Hepatocyte (in vitro differentiated cells): ENCODE data around the gene C5orf47.
"Not testable (repeated sequence)": the region's sequence is repeated elsewhere in the genome, so short reads cannot be mapped to it uniquely, and the experiment has no call there.

Experiments used
- CTCF ChIP-seq: fragments of 200-600 bp; sonication (generic); IDR thresholded peaks from 2 replicates; pipeline ENCODE4 v1.5.1; 2016; ENCODE audit warnings: antibody characterized with exemption, mild to moderate bottlenecking; ENCODE audit not compliant: poor library complexity
- EZH2 ChIP-seq: fragments of 200-600 bp; sonication (generic); IDR thresholded peaks from 2 replicates; pipeline ENCODE4 v1.6.1; 2016; ENCODE audit warnings: antibody characterized with exemption, mild to moderate bottlenecking, borderline replicate concordance
- EZH2phosphoT487 ChIP-seq: fragments of 200-600 bp; sonication (generic); IDR thresholded peaks from one replicate; pipeline ENCODE4 v1.6.1; 2018; ENCODE audit warnings: antibody characterized with exemption, mild to moderate bottlenecking, low read depth, moderate library complexity; ENCODE audit not compliant: unreplicated experiment, severe bottlenecking

GRCh38 chr5:174020069-174020927 is 31.3 kb downstream of the C5orf47 start:
- peak; percentile 52 for TF ChIP-seq CTCF
- not testable (repeated sequence) for TF ChIP-seq EZH2, EZH2phosphoT487
